Peyer's patch (tissue), 4 donors: Measurements from ENCODE around the gene NFASC.

Experiments
- CTCF ChIP-seq, 6 experiments: fragments of 450-650 bp in 4 of 6; fragments of 200-600 bp in 2 of 6; sonication (generic) in 1 of 6; IDR thresholded peaks; one replicate each; pipeline ENCODE4 v1.5.1; 2017 to 2019; ENCODE audit warnings: antibody characterized with exemption in 6 of 6, mild to moderate bottlenecking in 3 of 6, moderate library complexity in 1 of 6
- POLR2A ChIP-seq, 2 donors: fragments of 450-650 bp; IDR thresholded peaks; one replicate each; pipeline ENCODE4 v1.5.1; 2017; ENCODE audit warnings: antibody characterized with exemption in 2 of 2, mild to moderate bottlenecking in 2 of 2, moderate library complexity in 2 of 2

- TF ChIP-seq CTCF (IDR thresholded peaks at IDR 0.05) (no peak), POLR2A (IDR thresholded peaks at IDR 0.05) (no peak)
Measured at GRCh38 chr1:204909109-204909508, 38.4 kb downstream of the NFASC start.
